Activated CD4-positive, alpha-beta T cell treated with anti-CD3 and anti-CD28 coated beads for 24 hours (primary cell): ENCODE results near the gene SLC9A5.
A peak's percentile ranks its signal among the peaks of the same experiment; 100 is the strongest.

Experiments used
- DNase-seq, 2 donors: peaks; one replicate each; pipeline ENCODE4 v3.0.0-alpha.2; 2020; ENCODE audit warnings: low read depth in 2 of 2

Gene SLC9A5

DNA sequence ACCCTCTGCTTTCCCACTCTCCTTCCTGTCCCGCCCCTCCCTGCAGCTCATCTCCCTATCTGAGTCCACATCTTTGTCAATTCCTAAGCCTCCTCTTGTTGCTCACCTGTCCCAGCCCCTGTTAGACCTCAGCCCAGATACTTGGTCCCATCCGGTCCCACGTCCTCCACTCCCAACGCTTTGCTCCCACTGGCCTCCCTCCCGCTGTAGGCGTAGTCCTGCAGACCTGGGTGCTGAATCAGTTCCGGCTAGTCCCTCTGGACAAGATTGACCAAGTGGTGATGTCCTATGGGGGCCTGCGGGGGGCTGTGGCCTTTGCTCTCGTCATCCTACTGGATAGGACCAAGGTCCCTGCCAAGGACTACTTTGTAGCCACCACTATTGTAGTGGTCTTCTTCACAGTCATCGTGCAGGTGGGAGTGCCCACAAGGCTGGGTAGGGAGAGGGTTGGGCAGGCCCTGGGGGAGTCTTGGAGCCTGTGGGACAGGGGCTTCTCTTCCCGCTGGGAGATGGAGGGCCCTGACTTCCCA is 8.0 kb downstream of the SLC9A5 start:
- DNase-seq: no peak

DNA sequence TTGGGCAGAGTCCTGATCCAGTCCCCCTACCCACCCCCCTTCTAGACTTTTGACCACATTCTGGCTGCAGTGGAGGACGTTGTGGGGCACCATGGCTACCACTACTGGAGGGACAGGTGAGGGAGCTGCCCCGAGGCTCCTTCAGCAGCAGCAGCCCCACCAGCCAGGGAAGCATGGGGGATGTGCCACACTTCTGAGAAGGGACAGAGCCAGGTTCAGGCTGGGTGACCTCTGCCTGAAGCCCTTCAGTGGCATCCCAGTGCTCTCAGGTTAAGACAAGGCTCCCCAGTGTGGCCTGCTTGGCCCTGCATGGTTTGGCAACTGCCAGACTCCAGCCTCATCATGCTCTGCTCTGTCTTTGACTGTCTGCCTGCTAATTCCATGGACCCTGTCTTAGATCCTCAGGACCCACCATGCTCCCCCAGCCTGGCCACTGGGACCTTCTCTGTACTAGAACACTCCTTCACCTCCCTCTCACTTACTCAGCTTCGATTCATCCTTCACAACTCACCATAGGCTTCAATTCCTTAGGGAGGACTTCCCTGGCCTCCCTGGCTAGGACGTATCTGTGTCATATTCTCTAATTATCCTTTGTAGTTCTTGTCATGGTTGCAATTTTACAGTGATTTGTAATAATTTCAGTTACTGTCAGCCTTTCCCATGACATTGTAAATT is 8.8 kb downstream of the SLC9A5 start:
- DNase-seq: no peak

DNA sequence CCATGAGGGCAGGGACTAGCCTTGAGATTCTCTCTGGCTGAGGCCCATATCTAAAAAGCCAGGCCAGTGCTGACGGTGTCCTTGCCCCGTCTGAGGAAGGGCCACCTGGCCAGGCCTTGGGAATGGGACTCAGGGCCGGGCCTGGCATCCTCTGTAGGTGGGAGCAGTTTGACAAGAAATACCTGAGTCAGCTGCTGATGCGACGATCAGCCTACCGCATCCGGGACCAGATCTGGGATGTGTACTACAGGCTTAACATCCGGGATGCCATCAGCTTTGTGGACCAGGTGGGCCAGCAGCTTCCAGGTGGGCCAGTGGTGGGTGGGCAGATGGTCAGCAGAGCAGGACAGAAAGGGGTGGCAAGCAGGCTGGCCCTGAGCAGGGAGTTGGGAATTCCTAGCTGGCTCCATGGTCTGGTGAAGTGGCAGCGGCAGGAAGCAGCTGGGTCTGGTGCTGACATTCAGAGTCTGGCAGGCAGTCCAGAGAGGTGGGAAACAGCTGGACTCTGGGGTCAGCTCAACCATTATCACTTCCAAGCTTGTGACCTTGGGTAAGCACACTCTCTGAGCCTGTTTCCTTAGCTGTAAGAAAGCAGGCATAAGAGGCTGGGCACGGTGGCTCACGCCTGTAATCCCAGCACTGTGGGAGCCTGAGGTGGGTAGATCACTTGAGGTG is 9.5 kb downstream of the SLC9A5 start:
- DNase-seq: no peak

DNA sequence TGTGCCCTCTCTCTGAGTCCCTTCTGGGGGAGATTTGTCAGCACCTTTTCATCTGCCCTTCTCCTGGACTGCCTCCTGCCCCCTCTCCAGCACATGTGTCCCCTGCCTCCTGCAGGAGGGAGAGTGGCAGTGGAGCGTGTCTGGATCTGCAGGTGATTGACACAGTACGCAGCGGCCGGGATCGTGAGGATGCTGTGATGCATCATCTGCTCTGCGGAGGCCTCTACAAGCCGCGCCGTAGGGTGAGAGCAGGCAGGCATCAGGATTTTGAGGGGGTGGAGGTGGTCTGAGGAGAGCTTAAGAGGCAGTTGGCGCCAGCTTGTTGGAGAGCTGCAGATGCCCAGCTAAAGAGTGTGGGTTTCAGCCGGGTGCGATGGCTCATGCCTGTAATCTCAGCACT is 10.9 kb downstream of the SLC9A5 start:
- DNase-seq: no peak

DNA sequence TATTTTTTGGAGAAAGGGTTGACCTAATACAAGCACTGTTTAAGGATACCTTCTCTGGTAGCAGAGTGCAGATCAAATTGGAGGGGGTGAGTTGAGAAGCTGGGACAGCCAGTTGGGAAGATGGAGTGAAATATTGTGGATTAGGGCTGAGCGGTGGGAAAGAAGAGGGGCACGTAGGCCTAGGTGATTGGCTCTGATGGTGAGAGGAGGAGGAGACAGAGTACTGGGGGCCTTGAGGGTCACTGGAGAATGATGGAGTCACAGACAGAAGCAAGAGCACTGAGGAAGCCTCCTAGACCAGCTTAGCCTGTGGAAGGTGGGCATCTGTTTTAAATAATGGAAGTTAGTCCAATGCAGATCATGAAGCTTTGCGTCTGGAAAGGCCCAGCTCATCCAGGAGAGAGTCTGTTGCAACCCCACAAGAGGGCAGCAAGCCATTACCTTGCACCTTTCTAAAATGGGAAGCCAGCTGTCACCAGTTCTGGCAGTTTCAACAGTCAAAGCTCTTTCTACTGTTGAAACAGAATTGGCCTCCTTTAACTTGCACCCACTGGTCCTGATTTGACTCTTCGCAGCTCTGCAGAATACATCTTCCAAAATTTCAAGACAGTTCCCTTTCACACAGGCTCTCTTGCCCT is 11.8 kb downstream of the SLC9A5 start:
- DNase-seq: no peak

DNA sequence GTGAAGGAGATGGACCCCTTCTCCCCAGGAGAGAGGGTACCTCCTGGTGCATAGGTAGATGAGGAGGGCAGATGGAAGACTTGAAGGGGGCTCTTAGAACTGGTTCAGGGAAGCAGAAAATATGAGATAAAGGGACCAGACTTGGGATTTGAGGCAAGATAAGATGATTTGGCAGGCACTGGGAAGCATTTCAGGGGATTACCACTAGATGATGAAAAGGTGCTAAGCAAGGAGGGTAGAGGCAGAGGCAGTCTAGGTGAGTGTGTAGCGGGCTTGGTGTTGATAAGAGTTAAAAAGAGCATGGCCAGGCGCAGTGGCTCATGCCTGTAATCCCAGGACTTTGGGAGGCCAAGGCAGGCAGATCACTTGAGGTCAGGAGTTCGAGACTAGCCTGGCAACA is 14.4 kb downstream of the SLC9A5 start:
- DNase-seq: no peak

DNA sequence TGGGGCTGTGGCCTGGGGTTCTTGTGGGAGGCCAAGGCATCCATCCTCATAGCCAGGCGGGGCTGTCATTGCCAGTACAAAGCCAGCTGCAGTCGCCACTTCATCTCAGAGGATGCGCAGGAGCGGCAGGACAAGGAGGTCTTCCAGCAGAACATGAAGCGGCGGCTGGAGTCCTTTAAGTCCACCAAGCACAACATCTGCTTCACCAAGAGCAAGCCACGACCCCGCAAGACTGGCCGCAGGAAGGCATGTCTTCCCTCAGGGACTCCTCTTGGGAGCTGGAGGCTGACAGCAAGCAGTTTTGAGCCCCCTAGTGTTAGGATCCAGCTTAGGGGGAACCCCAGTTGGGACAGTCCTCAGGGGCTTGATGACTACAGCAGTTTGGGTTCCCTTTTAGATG is 15.5 kb downstream of the SLC9A5 start:
- no peak for DNase-seq

DNA sequence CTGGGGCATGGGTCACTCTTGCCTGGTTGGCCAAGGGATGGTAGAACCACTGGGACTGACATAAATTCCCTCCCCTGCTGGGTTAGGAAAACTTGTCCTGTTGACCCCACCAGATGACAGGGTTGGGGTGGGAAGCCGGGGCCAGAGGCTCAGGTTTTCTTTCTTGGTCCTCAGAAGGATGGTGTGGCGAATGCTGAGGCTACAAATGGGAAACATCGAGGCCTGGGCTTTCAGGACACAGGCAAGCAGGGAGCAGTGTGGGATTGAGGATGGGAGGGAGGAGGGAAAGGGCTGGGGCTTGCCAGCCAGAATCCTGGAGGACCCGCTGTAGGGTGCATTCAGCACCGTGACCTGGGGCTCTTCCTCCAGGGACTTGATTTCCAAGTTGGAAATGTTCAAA is 16.1 kb downstream of the SLC9A5 start:
- DNase-seq: no peak

DNA sequence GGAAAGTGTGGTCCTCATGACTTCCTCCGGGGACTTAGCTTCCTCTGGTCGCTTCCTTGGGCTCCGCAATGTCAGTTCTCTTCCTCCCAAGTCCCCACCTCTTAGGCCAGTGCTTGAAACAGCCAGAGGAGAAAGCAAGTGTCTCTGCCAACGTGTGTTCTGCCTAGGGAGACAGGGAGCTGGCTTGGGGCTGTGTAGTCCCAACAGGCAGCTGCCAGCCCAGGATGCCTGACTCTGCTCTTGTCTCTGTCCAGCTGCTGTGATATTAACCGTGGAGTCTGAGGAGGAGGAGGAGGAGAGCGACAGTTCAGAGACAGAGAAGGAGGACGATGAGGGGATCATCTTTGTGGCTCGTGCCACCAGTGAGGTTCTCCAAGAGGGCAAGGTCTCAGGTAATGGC is 17.1 kb downstream of the SLC9A5 start:
- DNase-seq: no peak

DNA sequence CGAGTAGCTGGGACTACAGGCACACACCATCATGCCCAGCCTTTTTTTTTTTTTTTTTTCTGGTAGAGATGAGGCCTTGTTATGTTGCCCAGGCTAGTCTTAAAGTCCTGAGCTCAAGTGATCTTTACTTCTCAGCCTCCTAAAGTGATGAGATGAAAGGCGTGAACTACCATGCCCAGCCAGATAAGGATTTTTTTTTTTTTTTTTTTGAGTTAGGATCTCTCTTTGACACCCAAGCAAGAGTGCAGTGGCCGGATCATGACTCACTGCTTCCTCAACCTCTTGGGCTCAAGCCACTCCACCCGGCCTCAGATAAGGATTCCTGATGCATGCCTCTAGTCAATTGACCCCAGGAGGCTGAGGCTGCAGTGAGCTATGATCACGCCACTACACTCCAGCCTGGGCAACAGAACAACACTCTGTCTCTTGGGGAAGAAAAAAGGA is 19.4 kb downstream of the SLC9A5 start:
- no peak for DNase-seq

DNA sequence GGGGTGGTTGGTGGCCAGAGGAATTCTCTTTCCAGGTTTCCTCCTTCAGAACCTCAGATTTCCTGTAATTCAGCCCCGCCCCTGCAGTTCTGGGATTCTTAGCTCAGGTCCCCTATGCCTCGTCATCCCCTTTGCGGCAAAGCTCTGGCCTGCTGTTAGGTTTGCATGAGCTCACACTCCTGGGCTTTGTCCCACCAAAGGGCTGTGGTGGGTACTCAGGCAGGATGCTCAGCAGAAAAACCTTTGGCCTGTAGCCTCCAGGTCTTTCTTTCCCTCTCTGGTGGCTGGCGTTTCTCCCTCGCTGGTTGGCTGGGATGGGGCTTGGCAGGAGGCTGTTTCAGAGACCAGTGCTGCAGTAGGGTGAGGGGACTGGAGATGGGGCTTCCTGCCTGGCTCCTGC is 21.0 kb downstream of the SLC9A5 start:
- no peak for DNase-seq

DNA sequence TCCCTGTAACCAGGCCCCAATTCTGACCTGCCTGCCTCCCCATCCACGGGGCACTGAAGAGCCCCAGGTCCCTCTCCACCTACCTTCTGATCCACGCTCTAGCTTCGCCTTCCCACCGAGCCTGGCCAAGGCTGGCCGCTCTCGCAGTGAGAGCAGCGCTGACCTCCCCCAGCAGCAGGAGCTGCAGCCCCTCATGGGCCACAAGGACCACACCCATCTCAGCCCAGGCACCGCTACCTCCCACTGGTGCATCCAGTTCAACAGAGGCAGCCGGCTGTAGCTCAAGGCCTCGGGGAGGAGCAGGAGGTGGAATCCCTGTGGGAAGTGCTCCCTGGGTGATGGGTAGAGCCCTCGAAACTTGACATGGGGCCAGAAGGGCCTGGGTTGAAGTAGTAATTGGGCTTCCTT is 22.2 kb downstream of the SLC9A5 start:
- no peak for DNase-seq

DNA sequence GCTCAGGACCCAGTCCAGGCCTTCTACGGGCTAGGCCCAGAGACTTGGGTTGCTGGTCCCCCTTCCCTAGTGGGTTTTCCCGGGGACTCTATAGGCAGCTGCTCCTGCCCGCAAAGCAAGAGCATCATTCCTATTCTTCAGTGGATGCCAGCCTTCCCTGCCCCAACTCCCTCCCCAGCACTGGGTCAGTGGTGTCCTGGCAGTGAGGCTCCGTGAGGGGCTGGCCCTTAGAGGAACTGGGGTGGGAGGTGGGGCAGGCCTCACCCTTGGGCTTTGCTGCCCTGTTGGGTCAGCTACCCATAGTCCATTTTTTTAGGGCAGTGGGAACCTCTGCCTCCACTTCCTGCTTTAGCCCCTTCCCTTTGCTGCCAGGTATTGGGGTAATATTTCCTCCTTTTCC is 22.7 kb downstream of the SLC9A5 start:
- no peak for DNase-seq

DNA sequence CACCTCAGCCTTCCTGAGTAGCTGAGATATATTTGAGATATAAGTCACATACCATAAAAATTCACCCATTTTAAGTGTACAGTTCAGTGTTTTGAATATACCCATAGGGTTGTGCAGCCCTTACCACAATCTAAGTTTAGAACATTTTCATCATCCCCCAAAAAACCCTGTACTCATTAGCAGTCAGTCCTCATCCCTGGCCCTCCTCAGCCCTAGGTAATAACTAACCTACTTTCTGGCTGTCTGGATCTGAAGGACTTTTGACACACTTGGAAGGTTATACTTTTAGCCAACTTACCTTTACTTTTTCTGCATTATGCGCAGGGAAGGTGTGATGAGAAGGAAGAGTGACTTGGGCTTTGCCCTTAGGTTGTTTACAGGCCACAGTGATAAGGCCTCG is 26.5 kb downstream of the SLC9A5 start:
- DNase-seq: no peak

DNA sequence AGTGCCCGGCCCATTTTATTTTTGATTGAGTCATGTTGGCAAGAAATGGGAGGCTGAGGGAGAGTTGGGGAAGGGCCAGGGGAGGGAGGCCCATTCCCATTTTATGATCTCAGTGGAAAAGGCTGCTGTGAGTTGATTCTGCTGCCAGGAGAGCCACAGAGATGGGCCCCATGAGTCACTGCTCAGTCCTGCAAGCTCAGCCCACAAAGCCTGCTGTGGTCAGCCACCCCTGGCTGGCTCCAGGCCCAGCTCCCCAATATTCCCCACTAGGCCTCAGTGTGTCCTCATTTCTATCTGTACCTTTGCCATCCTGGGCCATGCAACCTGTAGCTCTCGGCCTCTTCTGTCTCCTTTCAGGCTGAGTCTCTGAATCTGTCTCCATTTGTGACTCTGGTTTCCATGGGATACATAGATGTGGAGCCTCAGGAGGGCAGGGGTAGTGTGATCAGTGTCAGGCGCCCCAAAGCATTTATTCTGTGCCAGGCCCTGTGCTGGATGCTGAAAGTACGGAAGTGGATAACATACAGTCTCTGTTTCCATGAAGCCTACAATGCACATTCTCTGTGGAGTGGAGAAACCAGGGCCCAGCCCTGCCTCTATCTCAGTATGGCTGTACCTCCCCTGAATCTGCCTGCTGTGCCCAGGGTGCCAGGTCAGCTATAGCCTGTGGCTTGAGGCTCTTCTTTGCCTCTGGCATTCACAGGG is 28.7 kb downstream of the SLC9A5 start:
- DNase-seq: no peak

DNA sequence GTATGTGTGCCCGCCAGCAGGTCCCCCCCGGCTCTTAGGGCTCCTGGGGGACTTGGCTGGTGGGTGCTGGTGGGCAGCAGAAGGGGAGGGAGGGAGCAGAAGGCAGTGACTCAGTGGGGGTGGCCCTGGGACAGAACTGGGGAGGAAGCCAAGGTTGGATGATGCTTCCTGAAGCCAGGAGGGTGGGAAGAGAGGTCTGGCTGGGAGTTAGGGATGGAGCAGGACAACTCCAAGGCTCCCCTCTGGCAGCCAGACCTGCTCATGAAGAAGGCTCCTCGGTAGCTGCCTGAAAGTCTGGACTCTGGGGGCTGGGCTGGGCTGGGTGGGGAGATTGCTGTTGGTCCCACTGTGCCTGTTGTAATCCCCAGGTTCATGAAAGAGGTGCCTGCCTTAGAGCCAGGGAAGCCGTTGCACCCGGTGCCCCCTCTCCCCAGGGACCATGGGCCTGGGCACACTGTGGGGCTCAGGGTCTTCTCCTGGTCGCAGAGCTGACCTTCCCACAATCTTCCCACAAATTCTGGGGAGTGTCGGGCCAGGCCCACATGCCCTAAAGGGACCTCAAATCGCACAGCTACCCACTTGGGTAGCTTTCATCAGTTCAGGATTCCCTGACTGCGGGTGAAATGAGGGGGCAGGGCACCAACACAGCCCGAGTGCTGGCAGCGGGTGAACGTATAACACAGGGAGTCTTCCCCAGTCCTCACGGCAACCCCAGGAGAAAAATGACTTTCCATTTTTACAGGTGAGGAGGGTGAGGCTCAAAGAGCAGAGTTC is 29.4 kb downstream of the SLC9A5 start:
- DNase-seq: no peak

DNA sequence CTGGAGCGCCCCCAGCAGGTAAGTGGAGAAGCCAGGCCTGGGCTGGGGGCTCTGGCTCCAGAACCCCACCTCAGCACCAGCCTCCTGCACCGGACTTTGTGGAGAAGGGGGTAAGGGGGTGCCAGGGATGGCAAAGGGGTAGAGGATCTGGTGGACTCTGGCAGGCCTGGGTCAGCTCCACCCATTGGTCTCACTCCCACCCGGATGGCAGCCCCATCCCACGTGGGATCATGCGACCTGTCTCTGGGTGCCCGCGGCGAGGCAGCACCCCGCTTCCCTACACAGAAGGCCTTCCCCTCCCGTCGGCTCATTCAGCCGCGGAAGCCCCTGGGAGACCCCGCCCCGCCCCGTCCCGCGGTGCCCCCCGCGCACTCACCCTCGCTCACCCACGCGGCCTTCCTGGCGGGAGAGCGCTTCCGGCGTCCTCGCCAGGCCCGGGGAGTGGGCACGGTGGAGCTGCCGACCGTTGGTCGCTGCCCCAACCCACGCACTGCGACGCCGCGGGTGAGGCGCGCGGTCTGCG is 30.1 kb downstream of the SLC9A5 start:
- DNase-seq: peak in 1 of 2 donors; percentile 23

DNA sequence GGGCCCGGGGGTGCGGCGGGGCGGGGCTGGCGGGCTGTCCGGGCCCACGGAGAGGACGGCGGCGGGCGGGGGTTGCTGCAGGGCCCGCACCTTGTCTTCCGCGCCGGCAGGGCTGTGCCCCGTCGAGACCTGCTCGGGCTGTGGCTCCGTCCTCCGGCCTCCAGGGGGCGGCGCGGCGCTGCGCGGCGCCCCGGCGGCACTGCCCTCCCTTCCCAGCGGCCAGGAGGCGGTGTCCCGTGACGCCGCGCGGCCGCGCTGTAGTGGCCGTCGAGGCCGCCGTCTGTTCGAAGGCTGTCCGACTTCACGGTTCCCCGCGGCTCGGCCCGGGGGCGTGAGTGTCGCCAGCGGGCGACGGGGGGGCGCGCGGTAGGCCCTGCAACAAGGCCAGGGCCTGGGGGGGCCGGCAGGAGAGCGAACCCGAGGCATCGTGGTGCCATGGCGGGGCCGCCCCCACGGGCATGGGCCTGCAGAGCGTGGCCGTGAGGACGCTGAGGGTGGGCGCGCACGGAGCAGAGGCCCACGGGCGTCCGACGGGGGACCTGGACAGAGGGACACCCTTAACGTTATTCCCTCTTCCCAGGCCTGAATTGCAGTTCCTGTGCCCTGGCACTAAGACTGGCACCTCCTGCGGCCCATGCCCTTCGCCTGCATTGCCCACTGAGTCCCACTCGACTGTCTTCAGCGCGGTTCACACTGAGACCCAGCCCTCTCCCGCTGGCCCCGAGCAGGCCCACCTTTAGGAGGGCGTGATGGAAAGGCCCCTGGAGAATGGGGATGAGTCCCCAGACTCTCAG is 30.7 kb downstream of the SLC9A5 start, which contains the start of gene PLEKHG4:
Gene PLEKHG4, plus strand, starts transcription at position 237 of the 794 bp plus-strand sequence. Its CDS starts 513 bp downstream, at position 750.
- peak; percentile 70 to 74 for DNase-seq

DNA sequence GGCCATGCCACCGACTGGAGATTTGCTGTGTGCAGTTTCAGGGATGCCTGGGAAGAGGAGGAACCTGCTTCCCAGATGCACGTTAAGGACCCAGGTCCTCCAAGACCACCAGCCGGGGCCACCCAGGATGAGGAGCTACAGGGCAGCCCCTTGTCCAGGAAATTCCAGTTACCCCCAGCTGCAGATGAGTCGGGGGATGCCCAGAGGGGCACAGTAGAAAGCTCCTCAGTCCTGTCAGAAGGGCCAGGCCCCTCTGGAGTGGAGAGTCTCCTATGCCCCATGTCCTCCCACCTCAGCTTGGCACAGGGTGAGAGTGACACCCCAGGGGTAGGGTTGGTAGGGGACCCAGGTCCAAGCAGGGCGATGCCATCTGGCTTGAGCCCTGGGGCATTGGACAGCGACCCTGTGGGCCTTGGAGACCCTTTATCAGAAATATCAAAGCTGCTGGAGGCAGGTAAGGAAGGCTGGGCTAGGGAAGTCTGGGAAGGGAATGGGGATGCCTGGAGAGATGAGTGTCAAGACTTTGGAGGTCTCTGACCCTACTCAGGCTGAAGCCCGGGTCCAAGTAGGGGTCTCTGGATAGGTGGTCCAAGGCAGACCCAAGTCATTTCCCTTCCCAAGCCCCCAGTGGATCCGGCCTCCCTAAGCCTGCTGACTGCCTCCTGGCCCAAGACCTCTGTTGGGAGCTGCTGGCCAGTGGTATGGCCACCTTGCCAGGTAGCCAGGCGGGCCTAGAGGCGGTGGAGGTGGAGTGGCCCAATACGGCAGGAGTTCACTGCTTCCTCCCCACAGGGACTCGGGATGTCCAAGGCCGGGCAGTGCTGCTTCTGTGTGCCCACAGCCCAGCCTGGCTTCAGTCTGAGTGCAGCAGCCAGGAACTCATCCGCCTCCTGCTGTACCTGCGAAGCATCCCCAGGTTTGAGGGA is 31.6 kb downstream of the SLC9A5 start:
- no peak for DNase-seq
